NCI-H2227 (cell line): ENCODE measurements around the gene TRAK1.

Source experiments
- DNase-seq: peaks from one replicate; lab custom pipeline; 2025; ENCODE audit not compliant: unreplicated experiment; lab: John Stamatoyannopoulos, UW

The TRAK1 gene

DNA sequence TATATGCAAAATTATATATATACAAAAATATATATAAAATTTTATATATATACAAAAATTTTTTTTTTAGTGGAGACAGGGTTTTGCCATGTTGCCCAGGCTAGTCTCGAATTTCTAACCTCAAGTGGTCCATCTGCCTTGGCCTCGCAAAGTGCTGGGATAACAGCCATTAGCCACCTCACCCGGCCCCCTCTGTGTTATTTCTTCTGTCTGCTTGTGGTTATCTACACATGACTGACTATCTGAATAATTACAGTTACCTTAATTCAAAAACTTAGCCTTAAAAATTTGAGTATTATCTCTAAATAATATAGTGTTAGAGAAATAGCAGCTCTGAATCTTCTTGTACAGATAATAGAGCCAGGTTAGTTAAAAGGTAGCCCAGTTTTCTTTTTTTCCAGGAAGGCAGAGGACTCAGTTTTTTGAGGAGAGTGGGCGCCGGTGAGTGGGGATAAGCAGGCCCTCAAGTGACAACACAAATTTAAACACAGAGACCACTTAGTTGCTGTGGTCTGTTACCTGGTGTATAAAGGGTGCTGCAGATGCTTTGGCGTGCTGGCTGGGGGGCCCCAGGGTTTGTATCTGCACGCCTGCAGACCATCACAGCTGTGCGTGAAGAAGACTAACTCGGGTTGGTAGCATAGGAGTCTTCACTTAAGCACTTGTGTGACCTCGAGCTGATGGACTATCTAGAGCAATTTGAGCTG lies 83.7 kb downstream of the TRAK1 start:
- no peak for DNase-seq

DNA sequence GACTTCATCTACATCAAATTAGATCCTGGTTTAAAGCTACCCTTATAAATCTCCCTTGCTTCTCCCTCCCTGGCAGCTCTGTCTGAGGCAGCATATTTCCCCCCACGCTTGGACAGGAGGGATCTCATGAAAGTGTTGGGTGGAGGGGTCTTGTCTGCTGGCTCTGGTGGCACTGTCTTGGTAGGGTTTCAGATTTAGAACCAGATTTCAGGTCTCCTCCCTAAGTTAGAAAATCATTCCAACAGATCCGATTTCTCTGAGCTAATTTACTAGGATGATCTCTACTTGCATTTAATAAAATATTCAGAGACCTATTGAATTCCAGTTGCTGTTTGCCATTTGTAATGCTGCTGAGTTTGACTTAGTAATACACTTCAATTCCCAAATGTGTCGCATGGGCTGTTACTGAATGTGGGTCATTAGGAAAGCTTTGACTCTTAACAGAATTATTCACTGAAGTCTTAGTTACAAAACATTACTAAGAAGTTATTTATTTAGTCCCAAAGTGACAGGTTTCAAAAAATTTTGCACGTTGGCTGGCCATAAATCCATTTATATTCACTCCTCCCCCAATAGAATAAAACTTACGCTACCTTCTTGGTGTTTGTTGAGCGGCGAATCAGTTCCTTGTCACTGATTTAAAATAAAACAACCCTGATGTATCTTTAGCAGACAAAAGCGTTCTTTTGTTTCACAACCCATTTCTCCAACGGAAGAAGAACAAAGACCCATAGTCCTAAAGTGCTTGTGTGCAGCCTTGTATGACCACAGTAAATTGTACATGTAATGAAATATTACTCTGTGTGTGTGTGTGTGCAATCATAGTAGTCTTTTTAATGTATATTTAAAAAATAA lies 84.5 kb downstream of the TRAK1 start:
- no peak for DNase-seq

DNA sequence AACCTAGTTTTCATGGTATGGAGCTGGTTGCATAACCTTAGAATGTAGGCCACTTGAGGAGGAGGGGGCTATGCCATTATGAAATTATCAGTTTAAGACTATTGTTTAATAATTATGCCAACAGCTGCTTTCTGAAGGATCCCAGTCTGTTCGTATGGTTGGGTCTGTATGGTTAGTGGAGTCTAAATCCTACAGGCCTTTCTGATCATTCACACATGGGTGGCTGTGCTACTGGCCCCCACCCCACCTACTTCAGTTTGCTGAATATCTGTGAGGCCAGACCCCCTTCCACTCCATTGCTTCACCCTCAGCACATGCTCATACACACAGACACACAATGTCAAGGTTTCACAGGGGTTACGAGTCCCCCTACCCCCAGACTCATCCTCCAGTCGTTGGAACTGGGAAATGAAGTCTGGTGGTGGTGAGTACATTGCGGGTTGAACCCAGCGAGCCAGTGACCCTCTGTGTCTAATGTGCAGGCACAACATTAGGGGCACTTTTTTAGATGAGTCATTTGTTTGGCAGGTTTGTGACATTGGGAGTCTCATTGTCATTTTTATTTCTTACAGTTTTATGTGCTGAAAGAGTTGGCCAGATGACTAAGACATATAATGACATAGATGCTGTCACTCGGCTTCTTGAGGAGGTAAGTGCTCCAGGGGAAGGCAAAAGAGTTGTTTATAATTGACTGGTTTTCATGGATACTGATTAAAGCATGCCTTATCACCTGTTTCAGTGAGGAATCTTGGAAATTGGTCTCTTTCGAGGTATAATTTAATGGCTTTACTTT lies 85.3 kb downstream of the TRAK1 start:
- peak; percentile 17 for DNase-seq

DNA sequence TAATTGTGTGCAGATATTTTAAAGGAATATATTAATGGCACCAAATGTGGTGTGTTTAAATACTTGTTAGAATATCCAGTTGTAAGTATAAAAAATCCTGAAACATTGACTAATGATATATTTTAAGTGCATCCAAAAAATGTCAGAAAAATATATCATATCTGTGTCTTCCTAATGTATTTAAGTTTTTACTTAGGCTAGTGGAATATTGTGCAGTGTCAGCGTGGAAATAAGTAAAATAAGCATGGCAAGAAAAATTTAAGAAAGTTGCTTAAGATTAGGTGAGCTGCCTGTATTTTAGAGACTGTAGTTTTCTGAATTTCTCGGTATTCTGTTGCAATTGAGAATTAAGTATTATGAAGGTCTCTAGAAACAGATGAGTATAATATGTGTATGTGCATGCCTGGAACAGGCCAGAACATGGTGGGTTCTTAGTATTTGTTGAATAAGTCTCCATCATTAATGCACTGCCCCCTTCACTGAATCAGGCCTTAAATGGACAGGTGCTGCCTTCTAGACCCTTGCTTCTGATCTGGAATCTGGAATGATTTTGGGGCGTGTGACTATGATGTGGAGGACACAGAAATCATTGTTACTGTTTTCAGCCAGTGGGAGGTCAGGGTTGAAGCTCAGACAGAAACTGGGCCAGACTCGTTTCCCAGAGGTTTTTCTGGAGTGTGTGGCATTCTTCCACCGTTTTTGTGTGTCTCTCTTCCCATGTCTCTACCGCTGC lies 86.1 kb downstream of the TRAK1 start:
- no peak for DNase-seq

DNA sequence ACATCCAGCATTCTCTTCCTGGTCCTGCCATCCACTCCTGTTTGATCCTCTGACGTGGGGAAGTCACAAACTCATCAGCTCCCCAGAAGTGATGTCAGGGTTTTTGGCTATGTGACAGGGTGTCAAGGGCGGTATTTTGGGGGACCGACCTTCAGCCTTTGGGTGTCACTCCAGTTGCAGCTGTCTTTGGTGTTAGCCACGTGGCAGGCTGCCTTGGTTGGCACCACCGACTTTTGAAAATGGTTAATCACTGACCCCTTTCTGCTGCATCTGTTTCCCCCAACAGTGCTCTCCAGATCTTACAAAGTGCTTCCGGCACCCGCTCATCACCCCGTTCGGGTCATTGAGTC lies 86.6 kb downstream of the TRAK1 start:
- DNase-seq: no peak

DNA sequence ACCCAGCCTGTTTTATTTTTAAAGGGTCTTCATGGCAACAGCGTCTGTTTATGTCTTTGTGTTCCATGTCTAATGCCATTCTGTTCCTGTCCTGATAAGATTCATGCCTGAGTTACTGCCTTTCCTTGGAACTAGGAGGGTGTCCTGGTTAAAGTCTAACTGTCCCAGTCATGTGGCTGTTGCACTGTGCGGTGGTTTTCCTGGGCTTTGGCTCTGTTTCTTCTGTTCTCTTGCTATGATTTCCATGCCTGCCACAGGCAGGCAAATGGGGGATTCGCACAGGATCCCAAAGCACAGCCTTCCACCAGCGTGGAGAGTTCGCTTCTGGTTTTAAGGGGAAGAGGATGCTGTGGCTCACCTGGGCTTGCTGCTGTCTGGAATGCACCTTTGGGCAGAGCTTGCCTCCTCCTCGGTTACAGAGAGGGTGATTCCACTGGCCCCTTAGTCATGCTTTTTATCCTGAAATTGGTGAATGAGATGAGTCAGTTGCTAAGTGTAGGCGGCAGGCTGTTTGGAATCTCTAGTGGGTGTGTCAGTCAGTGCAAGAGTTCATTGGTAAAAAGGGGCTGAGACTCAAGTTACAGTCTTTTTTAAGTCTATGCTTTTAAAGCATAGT lies 88.1 kb downstream of the TRAK1 start:
- DNase-seq: peak; percentile 12

DNA sequence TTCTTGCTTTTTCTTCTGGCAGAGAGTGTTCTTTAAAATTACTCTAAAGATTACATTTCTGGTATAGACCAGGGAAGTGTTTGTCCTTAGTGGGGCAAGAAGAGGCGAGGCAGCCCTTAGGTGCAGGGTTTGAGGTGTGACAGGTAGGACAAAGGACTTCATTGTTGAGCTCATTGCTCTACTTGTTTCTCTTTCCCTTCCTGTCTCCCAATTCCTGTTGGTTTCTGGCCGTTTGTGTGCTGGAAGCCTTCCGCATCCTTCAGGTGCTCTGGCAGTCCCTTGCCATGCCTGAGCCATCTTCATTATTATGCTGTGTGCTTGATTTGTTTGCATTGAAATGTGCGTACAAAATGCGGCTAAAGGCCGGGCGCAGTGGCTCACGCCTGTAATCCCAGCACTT lies 89.7 kb downstream of the TRAK1 start:
- no peak for DNase-seq

DNA sequence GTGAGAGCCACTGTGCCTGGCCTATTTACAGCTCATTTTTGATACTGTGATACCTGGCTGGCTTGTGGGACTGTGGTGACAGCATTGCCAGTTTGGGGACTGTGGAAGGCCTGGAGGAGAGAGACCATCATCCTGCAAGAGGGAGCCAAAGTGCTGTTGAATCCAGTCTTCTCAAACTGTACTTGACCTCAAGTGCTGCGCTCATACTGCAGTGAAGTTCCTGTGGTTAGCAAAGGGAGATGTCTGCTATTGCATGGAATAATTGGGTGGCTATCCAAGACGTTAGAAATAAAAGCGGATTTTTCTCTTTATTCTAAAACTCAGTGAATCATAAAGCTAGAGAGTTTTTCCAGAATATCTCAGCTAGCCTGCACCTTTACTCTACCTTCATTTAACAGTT lies 91.4 kb downstream of the TRAK1 start:
- no peak for DNase-seq

DNA sequence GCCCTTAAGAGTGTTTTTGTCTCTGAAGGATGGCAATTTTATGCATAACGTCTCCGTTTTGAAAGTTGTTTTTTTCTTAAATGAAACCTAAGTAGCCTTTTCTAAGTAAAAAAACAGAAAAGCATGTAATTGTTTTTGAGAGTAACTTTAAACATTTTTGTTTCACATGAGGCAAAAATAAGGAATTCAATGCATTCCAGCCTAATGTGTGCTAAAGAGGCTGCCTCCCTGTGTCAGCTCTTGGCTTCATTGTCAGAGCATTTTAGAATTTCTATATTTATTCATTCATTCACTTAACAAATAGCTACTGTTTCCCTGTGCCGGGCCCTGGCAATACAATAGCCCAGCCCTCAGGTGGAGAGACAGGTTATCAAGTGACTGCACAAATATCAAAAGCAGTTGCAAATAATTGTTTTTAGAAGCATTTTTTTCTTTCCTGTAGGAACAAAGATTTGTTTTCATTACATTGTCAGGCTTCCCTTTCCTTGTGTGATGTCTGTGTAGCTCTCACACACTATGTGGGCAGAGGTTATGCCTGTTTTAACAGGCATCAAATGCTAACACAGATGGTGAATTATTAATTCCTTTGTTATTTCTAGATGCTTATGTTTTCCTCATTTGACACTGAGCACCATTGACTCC lies 93.0 kb downstream of the TRAK1 start:
- DNase-seq: no peak

DNA sequence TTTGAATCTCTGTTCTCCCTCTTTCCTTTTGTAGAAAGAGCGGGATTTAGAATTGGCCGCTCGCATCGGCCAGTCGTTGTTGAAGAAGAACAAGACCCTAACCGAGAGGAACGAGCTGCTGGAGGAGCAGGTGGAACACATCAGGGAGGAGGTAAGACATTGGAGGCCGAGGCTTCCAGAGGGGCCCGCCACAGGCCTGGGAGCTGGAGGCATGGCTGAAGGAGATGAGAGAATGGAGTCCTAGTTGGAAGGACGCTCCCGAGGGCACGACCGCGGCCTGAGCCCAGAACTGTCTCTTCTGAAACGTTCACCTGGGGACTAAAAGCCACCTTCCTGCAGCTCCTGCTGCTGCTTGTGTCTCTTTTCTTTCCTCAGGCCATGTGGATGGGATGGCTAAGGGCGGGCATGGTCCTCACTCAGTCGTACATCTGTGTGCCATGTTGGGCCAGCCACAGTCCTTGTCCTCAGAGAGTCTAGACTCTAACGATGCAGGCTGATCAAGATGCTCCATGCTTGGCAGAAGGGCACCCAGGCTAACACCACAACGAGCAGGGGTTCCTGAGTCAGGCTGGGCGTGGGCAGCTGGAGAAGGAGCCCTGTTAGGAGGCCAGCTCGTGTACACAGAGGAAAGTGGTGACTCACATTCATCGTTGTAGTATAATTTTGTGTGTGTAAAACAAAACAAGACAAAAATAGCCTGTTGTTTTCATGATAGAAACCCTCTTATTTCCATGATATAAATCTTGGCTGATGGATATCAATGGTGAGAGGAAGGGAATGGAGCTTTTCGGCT lies 93.7 kb downstream of the TRAK1 start:
- DNase-seq: no peak

DNA sequence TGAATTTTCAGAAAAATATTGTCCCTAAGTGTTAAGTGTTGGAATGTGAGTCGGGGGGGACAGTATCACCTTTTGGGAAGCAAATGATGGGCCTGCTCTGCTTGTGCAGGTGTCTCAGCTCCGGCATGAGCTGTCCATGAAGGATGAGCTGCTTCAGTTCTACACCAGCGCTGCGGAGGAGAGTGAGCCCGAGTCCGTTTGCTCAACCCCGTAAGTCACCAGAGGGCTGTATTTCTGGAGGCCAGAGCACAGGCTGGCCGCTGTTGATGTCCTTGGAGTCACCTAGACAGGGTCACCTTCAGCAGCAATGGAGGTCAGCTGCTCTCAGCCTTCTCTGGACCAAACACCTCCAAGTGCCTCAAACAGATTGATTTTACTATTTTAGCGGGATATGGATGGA lies 96.8 kb downstream of the TRAK1 start:
- DNase-seq: no peak

DNA sequence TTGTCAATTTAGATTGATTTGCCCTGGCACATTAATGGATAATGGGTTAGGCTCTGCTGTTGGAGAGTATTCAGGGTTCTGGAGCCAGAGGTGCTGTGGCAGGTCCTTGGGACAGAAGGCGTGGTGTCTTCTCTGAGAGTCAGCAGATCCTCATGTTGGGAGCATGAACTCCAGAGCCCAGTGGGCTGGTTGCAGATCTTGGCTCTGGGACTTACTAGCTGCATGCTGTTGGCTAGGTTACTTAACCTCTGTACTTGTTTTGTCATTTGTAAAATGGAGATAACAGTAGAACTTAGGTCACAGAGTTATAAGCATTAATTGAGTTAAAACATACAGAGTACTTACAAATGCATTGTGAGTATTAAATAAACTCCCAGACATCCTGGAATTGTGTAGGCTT lies 97.2 kb downstream of the TRAK1 start:
- DNase-seq: no peak

DNA sequence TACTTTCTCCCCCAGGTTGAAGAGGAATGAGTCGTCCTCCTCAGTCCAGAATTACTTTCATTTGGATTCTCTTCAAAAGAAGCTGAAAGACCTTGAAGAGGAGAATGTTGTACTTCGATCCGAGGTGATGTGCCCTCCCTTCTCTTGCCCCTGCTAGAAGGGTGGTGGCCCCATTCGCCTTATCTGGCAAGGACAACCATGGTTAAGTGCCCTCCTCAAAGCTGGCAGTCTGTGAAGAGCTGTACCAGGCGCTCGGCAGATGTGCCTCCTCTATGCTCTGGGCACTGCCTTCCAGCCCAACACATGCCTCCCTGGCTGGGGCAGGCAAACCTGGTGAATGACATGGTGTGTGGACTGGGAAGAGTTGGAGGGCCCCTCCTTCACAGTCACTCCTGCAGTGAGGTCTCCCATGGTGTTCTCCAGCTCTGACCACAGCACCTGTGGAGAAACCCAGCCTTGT lies 97.9 kb downstream of the TRAK1 start:
- no peak for DNase-seq

DNA sequence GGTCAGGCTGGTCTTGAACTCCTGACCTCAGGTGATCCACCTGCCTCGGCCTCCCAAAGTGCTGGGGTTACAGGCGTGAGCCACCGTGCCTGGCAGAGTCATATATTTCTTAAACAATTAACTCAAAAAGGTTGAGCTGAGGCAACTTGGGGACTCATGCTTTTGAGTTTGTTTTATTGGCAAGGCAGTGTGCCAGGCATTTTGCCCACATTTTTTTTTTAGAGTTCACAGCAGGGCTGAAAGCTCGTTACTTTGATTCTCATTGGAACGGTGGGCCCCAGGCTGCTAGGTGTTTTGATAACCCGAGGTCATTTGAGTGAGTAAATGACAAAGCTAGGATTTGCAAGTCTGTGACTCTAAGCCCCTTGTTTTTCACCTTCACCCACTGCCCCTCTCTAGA lies 98.6 kb downstream of the TRAK1 start:
- DNase-seq: no peak

DNA sequence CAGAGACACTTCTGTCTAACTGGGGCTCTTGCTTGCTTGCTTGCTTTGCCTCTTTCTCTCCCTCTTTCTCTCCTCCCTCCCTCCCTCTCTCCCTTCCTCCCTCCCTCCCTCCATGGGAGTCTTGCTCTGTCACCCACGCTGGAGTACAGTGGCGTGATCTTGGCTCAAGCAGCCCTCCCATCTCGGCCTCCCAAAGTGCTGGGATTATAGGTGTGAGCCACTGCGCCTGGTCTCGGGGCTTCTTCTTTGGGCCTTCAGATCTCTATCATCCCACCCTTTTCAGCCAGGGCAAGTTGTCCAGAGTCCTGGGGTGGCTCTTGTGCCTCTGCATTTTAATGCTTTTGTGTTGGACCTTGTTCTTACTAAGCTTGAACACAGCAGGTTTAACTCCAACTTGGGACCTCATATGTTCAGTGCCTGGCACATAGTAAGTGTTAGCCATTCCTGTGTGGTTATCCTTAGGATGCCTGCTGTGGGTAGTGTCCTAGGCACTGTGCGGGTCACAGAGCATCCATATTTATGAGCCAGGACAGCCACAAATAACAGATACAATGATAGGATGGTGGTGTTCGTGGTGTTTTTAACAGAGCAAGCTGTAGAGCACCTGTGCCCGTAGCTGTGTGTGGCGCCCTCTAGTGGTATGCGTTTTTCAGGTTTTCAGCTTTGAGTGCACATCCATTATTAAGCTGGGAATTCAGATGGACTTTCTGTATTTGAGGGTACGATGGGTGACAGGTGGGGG lies 99.7 kb downstream of the TRAK1 start:
- peak; percentile 79 for DNase-seq

DNA sequence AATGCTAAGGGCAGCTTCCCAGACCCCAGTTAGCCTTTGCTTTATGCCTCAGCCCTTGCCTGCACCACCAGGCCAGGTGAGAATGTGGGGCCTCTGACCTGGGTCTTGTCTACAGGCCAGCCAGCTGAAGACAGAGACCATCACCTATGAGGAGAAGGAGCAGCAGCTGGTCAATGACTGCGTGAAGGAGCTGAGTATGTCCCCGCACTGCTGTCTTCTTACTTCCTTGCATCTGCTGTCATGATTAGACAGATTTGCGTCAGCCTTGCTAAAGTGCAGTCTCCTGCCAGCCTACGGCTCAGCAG lies 100.2 kb downstream of the TRAK1 start:
- DNase-seq: no peak

DNA sequence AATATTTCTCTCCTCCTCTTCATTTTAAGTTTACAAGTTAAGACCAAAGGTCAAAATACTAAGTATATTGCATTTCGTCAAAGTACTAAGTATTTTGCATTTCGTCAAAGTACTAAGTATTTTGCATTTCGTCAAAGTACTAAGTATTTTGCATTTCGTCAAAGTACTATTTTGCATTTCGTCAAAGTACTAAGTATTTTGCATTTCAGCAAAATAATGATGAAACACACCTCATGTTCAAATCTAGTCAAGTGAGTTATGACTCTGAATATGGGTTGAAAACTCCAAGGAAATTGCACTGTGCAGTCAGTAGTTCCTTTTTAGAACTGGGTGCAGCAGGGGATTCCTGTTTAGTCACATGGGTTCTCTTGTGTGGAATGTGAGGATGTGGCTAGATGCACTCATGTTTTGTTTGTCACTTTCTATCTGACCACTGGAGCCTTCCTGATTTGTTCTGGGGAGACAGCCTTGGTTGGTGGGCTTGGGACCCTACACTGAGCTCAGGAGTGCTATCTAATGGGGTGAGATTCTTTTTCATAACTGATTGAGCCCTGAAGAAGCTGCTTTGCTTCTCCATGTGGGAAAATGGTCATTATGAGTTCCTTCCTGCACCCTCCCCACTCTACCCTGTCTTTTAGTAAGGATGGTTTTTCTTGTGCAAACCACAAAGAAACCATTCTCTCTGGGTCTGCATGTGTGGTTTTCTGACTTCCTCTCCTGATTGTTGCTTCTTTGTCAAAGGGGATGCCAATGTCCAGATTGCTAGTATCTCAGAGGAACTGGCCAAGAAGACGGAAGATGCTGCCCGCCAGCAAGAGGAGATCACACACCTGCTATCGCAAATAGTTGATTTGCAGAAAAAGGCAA lies 101.4 kb downstream of the TRAK1 start:
- DNase-seq: no peak

DNA sequence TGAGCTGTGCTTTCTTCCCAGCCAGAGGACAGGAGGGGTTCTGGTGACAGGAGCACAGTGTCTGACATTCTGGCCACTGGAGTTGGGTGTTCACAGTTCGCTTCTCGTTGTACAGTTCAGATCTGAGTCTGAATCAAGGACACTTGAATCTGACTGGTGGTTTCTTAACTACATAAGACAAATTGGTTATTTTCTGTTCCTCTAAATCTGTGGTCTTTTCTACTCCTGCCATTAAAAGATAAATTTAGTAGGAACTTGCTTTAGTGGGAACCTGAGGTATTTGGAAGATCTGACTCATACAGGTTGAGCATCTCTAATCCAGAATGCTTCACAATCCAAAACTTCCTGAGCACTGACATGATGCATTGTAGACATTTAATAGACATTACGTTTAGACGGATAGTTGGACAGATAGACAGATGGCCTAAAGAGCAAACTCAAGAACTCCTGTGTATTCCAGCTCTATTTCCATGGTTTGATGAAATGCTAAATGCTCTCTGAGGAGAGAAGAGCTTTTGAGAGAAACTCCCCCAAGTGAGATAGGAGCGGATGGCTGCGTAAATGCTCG lies 103.9 kb downstream of the TRAK1 start:
- DNase-seq: no peak
